Testis (tissue), 2 donors: ENCODE data around the gene JUP.

ENCODE experiments used
- CTCF ChIP-seq, 3 experiments: fragments of 450-650 bp in 2 of 3; fragments of 200-600 bp in 1 of 3; sonication (generic) in 1 of 3; IDR thresholded peaks; one replicate each; pipeline ENCODE4 v1.5.1; 2016 to 2019; ENCODE audit warnings: antibody characterized with exemption in 3 of 3, mild to moderate bottlenecking in 2 of 3, moderate library complexity in 1 of 3
- POLR2A ChIP-seq: fragments of 450-650 bp; IDR thresholded peaks from one replicate; pipeline ENCODE4 v1.6.1; 2017; ENCODE audit warnings: antibody characterized with exemption, mild to moderate bottlenecking, moderate library complexity

GRCh38 chr17:41768682-41769288 is 17.7 kb downstream of the JUP start:
- TF ChIP-seq CTCF (IDR thresholded peaks at IDR 0.05) (no peak), POLR2A (no peak)
